Neuronal stem cell (in vitro differentiated cells): ENCODE measurements around the gene HS3ST1.

Source experiments
- DNase-seq: peaks from one replicate; pipeline ENCODE4 v3.0.0-alpha.2; 2013; ENCODE audit warnings: low spot score
- H2AFZ ChIP-seq: one replicate; pipeline ENCODE4 v1.6.1; 2013; ENCODE audit warnings: mild to moderate bottlenecking, low read length, inconsistent platforms
- H2AK5ac ChIP-seq: 2 replicates; pipeline ENCODE4 v1.6.1; 2013; ENCODE audit warnings: low read depth, mild to moderate bottlenecking, inconsistent platforms, low read length, moderate library complexity, mixed read lengths
- H2BK120ac ChIP-seq: 2 replicates; pipeline ENCODE4 v1.6.1; 2013; ENCODE audit warnings: low read depth, mild to moderate bottlenecking, inconsistent platforms, low read length, moderate library complexity, mixed read lengths
- H2BK12ac ChIP-seq: one replicate; pipeline ENCODE4 v1.6.1; 2013; ENCODE audit warnings: low read length, inconsistent platforms
- H2BK15ac ChIP-seq: 2 replicates; pipeline ENCODE4 v1.6.1; 2013; ENCODE audit warnings: mild to moderate bottlenecking, low read length, inconsistent platforms, mixed read lengths
- H2BK5ac ChIP-seq: one replicate; pipeline ENCODE4 v1.6.1; 2013; ENCODE audit warnings: inconsistent platforms, mild to moderate bottlenecking, low read length, moderate library complexity
- H3K14ac ChIP-seq: one replicate; pipeline ENCODE4 v1.6.1; 2013; ENCODE audit warnings: low read length, inconsistent platforms
- H3K18ac ChIP-seq: 2 replicates; pipeline ENCODE4 v1.6.1; 2013; ENCODE audit warnings: low read length, inconsistent platforms
- H3K23ac ChIP-seq: 2 replicates; pipeline ENCODE4 v1.6.1; 2013; ENCODE audit warnings: low read depth, mild to moderate bottlenecking, mixed read lengths, low read length, inconsistent platforms; ENCODE audit not compliant: poor library complexity
- H3K27ac ChIP-seq: replicated peaks from 3 replicates; pipeline ENCODE4 v1.5.1; 2013; ENCODE audit warnings: low read length, inconsistent platforms
- H3K27me3 ChIP-seq, 3 experiments: 2 replicates each; pipeline ENCODE4 v1.6.1; 2013; ENCODE audit warnings: low read length in 3 of 3, mild to moderate bottlenecking in 2 of 3, inconsistent platforms in 1 of 3, low read depth in 1 of 3, mixed read lengths in 1 of 3, moderate library complexity in 1 of 3; ENCODE audit not compliant: control insufficient read depth in 3 of 3, insufficient read depth in 3 of 3
- H3K36me3 ChIP-seq, 2 donors: replicated peaks in 1 of 2; 2 replicates each; pipeline ENCODE4 v1.6.1; 2013; ENCODE audit warnings: low read length in 2 of 2; ENCODE audit not compliant: control insufficient read depth in 2 of 2, insufficient read depth in 2 of 2
- H3K4ac ChIP-seq: 2 replicates; pipeline ENCODE4 v1.6.1; 2013; ENCODE audit warnings: inconsistent platforms, mild to moderate bottlenecking, low read length, moderate library complexity
- H3K4me1 ChIP-seq, 2 donors: 1 replicate in 1 of 2; 2 replicates in 1 of 2; pipeline ENCODE4 v1.6.1; 2013; ENCODE audit warnings: low read length in 2 of 2, low read depth in 1 of 2; ENCODE audit not compliant: control insufficient read depth in 2 of 2, insufficient read depth in 1 of 2
- H3K4me2 ChIP-seq: one replicate; pipeline ENCODE4 v1.6.1; 2013; ENCODE audit warnings: mild to moderate bottlenecking, low read length, inconsistent platforms; ENCODE audit not compliant: insufficient read depth, poor library complexity, severe bottlenecking
- H3K4me3 ChIP-seq, 2 donors: 2 replicates each; pipeline ENCODE4 v1.5.1; 2013; ENCODE audit warnings: low read length in 2 of 2, mild to moderate bottlenecking in 2 of 2, inconsistent platforms in 1 of 2, moderate library complexity in 1 of 2
- H3K79me1 ChIP-seq: one replicate; pipeline ENCODE4 v1.6.1; 2013; ENCODE audit warnings: low read depth, mild to moderate bottlenecking, inconsistent platforms, low read length, moderate library complexity
- H3K9ac ChIP-seq: one replicate; pipeline ENCODE4 v1.6.1; 2013; ENCODE audit warnings: mild to moderate bottlenecking, low read depth, low read length, inconsistent platforms; ENCODE audit not compliant: poor library complexity
- H3K9me3 ChIP-seq, 2 donors: replicated peaks in 1 of 2; 2 replicates each; pipeline versions ENCODE3 to v1.6.1; 2013; ENCODE audit warnings: low read length in 2 of 2, mild to moderate bottlenecking in 2 of 2, inconsistent platforms in 1 of 2, low read depth in 1 of 2, mixed read lengths in 1 of 2, moderate library complexity in 1 of 2; ENCODE audit not compliant: control insufficient read depth in 2 of 2, insufficient read depth in 1 of 2
- H4K8ac ChIP-seq: one replicate; pipeline ENCODE4 v1.6.1; 2013; ENCODE audit warnings: low read depth, mild to moderate bottlenecking, inconsistent platforms, low read length, moderate library complexity
- H4K91ac ChIP-seq: one replicate; pipeline ENCODE4 v1.6.1; 2013; ENCODE audit warnings: low read length, low read depth, mild to moderate bottlenecking, inconsistent platforms; ENCODE audit not compliant: poor library complexity
- WGBS, 2 donors: extraction: QIAGEN DNeasy Blood & Tissue Kit; methylation state at CpG; one replicate each; pipeline ENCODE4 v1.1.7; 2013; ENCODE audit warnings: missing lambda C conversion rate in 2 of 2, mixed read lengths in 1 of 2; ENCODE audit not compliant: insufficient read length in 2 of 2, insufficient replicate concordance in 1 of 2; ENCODE audit errors: extremely low coverage in 2 of 2; 5-methylcytosine and 5-hydroxymethylcytosine counted together

HS3ST1 gene

DNA sequence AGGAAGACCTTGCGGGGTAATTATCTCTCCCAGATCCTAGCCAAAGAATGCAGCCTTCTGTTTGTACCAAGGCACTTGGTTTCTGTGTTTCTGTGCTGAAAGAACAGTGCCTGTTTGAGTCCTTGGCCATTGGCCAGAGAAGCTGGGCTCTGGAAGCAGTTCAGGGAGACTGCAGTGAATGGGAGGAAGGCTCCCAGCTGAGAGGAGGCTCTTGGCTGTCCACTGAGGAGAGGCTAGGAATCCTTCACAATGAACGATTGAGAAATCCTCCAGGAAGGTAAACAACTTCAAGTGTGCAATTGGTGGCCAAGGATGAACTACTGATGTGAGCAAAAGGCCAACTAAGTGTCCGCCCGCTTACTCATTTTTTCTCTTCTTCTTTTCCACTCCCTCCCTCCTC lies 61.3 kb downstream of the HS3ST1 start:
- Histone ChIP-seq H2BK5ac (no peak overlapping the region), H3K14ac (no peak overlapping the region), H3K27me3 (no peaks in the 10 kb centered on the region), H3K4me1 (no peaks in the 10 kb centered on the region), H2AFZ (no peak overlapping the region), H4K8ac (no peak overlapping the region), H3K9me3 (no peaks in the 10 kb centered on the region), H2BK120ac (no peak overlapping the region), H3K9ac (no peak overlapping the region), H3K4me3 (no peak overlapping the region), H3K4me2 (no peak overlapping the region), H4K91ac (no peak overlapping the region), H3K23ac (no peak overlapping the region), H2BK12ac (no peak overlapping the region), H2AK5ac (no peak overlapping the region), H3K36me3 (no peaks in the 10 kb centered on the region), H3K79me1 (no peaks in the 10 kb centered on the region), H3K27ac (no peak overlapping the region), H2BK15ac (no peak overlapping the region), H3K18ac (no peak overlapping the region), H3K4ac (no peak overlapping the region)
- no CpG with 5 or more reads among the region's 4 CpGs for WGBS, 2 donors
- DNase-seq: peak; percentile 27

DNA sequence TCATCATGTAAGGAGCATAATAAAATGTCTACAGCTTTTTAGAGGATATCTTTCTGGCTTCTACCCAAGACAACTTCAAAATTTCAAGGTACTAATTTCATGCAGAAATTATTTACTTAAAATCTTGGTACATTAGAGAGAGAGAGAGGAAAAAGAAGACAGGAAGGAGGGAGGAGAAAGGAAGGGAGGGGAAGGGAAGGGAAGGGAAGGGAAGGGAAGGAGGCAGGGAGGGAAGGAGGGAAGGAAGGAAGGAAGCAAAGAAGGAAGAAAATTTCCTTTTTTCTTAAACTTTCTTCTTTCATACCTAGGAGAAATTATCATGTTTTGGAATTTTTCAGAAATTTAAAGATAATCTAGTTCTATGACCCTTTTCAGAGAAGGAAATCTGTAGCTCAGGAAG lies 61.8 kb downstream of the HS3ST1 start:
- Histone ChIP-seq H4K91ac (no peak overlapping the region), H2BK15ac (no peak overlapping the region), H3K18ac (no peak overlapping the region), H3K79me1 (no peaks in the 10 kb centered on the region), H3K27ac (no peak overlapping the region), H2AFZ (no peak overlapping the region), H2BK12ac (no peak overlapping the region), H3K4ac (no peak overlapping the region), H3K36me3 (no peaks in the 10 kb centered on the region), H3K4me1 (no peaks in the 10 kb centered on the region), H4K8ac (no peak overlapping the region), H3K23ac (no peak overlapping the region), H3K4me2 (no peak overlapping the region), H3K4me3 (no peak overlapping the region), H3K9ac (no peak overlapping the region), H2BK5ac (no peak overlapping the region), H3K14ac (no peak overlapping the region), H2AK5ac (no peak overlapping the region), H3K27me3 (no peaks in the 10 kb centered on the region), H2BK120ac (no peak overlapping the region), H3K9me3 (no peaks in the 10 kb centered on the region)
- no peak for DNase-seq

DNA sequence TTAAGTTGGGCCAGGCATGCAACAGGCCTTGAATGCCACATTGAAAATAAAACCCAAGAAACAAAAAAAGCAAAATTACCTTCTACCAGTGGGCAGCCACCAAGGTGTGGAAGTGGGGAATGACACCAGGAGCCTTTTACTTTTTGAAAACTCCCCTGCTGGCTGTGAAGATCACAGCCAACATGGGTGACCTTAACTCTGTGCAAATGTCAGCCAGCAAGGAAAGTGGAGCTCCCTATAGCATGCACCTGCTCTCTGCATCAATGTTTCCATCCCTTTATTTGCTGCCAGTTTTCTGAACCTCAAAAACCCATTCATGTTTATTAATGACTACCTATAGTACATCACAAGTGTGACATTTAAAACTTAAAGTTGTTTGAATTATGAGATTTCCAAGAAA lies 63.7 kb downstream of the HS3ST1 start:
- no peak overlapping the region for H2BK12ac ChIP-seq
- no peak overlapping the region for H3K4me3 ChIP-seq
- no peak for DNase-seq
- no peak overlapping the region for H4K91ac ChIP-seq
- H3K9me3 ChIP-seq: no peaks in the 10 kb centered on the region
- no peaks in the 10 kb centered on the region for H3K36me3 ChIP-seq
- no peak overlapping the region for H2AK5ac ChIP-seq
- H3K9ac ChIP-seq: no peak overlapping the region
- no peak overlapping the region for H3K4ac ChIP-seq
- no peaks in the 10 kb centered on the region for H3K27me3 ChIP-seq
- no peak overlapping the region for H3K18ac ChIP-seq
- H3K14ac ChIP-seq: no peak overlapping the region
- H3K79me1 ChIP-seq: no peaks in the 10 kb centered on the region
- H2BK120ac ChIP-seq: no peak overlapping the region
- no peak overlapping the region for H2AFZ ChIP-seq
- H4K8ac ChIP-seq: no peak overlapping the region
- H3K27ac ChIP-seq: no peak overlapping the region
- no peak overlapping the region for H2BK5ac ChIP-seq
- no peaks in the 10 kb centered on the region for H3K4me1 ChIP-seq
- H3K4me2 ChIP-seq: no peak overlapping the region
- no peak overlapping the region for H3K23ac ChIP-seq
- no peak overlapping the region for H2BK15ac ChIP-seq

DNA sequence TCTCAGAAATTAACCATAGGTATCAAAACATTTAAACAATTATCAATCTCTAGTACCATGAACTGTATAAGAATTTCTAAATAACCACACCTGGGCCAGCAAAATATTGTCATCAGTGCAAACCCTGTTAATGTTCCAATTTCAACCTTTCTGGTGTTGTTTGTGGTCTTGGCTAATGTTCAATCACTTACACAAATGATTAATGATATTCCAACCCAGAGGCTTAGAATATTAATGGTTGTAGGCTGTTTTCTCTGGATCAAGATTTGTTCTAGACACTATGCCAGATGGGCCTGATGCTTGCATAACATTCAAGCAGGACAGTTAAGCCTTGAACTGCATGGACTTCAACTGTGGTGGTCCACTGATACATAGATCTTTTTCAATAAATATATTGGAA lies 69.1 kb downstream of the HS3ST1 start:
- Histone ChIP-seq H3K9me3 (no peaks in the 10 kb centered on the region), H2AFZ (no peak overlapping the region), H2BK15ac (no peak overlapping the region), H3K4me3 (no peak overlapping the region), H4K91ac (no peak overlapping the region), H3K4me1 (no peaks in the 10 kb centered on the region), H2BK12ac (no peak overlapping the region), H3K4me2 (no peak overlapping the region), H3K36me3 (no peaks in the 10 kb centered on the region), H3K18ac (no peak overlapping the region), H3K4ac (no peak overlapping the region), H3K9ac (no peak overlapping the region), H3K27ac (no peak overlapping the region), H2BK120ac (no peak overlapping the region), H2BK5ac (no peak overlapping the region), H3K27me3 (no peaks in the 10 kb centered on the region), H3K14ac (no peak overlapping the region), H2AK5ac (no peak overlapping the region), H3K23ac (no peak overlapping the region), H4K8ac (no peak overlapping the region), H3K79me1 (no peaks in the 10 kb centered on the region)
- no peak for DNase-seq
